RWPE1 (cell line): ENCODE measurements around the gene TUFT1.
A peak's percentile ranks its signal among the peaks of the same experiment; 100 is the strongest.

Source experiments
- CTCF ChIA-PET: fragments of 350-600 bp; sonication (Branson Sonifier 250); formaldehyde crosslinking; extraction: SDS; loops from one replicate; lab custom pipeline; 2021; lab: Yijun Ruan, JAX
- POLR2A ChIA-PET: fragments of 400-600 bp; formaldehyde crosslinking; extraction: SDS; loops from one replicate; lab custom pipeline; 2020; ENCODE audit warnings: antibody characterized with exemption; ENCODE audit not compliant: low non-redundant PET; lab: Yijun Ruan, JAX
- DNase-seq: peaks from one replicate; pipeline ENCODE4 v3.0.0; 2012; ENCODE audit warnings: low spot score
- H3K27ac ChIP-seq: fragments of 450-650 bp; 2 replicates; pipeline ENCODE4 v1.5.1; 2017
- TF ChIP-seq, protein P1 (sequence below): fragments of 450-650 bp; conservative IDR thresholded peaks from 2 replicates; pipeline ENCODE4 v1.5.1; 2017; ENCODE audit warnings: low read depth, mild to moderate bottlenecking

The TUFT1 gene

DNA sequence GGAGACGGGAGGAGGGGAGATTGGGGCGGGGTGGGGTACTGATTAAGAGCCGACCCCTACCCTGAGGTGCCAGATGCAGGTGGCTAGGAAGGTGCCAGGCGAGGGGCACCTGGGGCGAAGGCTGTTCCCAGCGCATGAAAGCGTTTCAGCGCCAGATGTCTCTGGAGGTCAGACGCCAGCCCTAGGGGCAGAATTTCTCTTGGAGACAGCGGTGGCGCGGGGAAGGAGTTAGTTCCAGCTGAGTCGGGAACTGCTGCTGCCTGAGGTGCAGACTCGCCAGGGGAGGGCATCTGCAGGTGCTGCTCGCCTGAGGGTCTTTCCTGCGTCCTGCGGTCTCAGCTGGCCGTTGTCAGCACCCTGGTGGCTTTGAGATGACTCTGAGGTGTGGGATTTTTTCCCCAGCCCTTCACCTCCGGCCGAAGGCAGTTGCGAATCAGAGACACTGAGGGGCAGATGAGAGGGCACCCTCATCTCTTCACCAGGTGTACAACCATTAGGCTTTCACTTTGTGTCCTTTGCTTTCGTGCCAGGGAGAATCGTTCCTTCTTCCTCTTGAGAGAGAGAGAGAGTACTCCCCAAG lies 28.4 kb upstream of the TUFT1 start:
- DNase-seq, result peak; percentile 33
- ChIA-PET POLR2A (no interaction called here), CTCF (no interaction called here)
- TF ChIP-seq, protein P1, sequence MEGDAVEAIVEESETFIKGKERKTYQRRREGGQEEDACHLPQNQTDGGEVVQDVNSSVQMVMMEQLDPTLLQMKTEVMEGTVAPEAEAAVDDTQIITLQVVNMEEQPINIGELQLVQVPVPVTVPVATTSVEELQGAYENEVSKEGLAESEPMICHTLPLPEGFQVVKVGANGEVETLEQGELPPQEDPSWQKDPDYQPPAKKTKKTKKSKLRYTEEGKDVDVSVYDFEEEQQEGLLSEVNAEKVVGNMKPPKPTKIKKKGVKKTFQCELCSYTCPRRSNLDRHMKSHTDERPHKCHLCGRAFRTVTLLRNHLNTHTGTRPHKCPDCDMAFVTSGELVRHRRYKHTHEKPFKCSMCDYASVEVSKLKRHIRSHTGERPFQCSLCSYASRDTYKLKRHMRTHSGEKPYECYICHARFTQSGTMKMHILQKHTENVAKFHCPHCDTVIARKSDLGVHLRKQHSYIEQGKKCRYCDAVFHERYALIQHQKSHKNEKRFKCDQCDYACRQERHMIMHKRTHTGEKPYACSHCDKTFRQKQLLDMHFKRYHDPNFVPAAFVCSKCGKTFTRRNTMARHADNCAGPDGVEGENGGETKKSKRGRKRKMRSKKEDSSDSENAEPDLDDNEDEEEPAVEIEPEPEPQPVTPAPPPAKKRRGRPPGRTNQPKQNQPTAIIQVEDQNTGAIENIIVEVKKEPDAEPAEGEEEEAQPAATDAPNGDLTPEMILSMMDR, result no peak
- peak overlapping the region; percentile 44 for H3K27ac ChIP-seq

DNA sequence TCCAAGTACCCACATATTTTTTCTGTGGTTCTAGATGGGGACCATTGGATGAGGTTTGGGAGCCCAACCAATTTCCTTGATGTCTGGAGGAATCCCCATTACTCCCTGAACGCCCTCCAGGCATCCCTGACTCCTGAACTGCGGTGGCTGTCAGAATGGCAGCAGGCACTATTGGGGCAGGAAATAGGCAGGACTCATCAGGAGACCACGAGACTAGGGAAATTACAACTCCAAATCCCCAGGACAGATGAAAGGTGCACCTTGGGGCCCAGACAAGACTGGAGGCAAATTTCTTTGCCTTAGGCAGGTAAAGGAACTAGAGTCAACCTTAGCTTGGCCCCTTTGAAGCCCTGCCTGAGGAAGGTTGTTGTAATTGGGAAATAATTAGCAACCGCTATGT lies 27.8 kb upstream of the TUFT1 start:
- CTCF ChIA-PET, result no interaction called here

DNA sequence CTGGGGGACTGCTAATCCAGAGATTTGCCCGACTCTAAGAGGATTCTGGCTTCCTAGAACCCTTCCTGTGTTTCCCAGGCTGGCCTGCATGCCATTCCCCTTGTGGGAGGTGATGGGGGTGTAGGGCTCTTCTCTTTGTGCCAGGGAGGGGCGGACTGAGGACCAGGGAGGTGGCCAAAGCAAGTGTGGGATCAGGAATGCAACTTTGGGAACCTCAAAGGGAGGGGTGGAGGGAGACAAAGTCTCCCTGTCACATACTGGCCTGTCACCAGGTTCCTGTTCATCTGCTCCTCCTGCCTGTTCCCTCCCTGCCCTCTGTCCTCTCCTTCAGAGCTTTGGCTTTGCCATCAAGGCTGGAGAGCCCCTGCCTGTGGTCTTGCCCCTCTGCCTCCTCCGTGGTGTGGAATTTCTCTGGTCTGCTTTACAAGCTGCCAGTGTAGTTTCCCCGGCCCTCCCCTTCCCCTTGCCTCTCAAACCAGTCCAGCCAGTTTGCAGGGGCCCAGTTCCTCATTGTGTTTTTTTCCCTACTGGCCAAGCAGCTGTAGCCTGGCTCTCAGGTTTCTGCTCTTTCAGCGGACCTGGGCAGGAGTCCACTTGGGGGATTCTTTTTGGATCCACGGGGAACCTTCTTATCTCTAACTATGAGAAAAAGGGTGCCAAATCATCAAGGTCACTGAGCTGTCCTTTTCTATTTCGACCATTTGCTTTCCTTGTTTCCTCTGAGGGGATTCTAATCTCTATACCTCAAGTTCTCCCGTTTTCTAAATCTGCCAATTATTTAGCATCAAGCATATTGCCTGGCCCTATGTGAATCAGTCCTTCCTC lies 27.1 kb upstream of the TUFT1 start:
- CTCF ChIA-PET, result no interaction called here
- peak; percentile 70 for DNase-seq
- no peak overlapping the region for H3K27ac ChIP-seq
- POLR2A ChIA-PET, result no interaction called here
- TF ChIP-seq, protein P1, result no peak

More for the DNA sequence above, 27.8 kb upstream of the TUFT1 start:
- TF ChIP-seq, protein P1, result no peak
- POLR2A ChIA-PET, result no interaction called here
- no peak for DNase-seq
- H3K27ac ChIP-seq, result no peak overlapping the region

DNA sequence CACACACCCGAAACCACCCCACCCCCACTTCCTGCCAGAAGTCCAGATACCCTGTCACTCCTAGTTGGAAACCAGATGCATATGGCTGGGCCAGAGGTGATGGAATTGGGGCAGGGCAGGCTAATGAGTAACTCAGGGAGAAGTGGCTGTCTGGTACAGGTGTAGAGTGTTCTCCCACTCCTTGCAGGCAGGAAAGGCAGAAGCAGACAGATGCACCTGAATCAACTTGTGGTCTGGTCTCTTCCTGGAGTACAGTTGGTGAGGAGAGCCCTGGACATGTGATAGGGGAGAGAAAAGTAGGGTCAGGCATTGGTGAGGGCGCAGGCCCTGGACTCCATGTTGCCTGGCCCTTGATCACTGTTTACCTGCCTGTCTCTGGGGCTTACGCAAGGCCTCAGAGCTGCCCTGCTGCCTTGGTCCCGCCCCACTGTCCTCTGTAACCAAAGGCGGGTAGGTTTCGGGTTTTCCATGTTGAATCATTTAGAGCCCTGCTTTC lies 26.4 kb upstream of the TUFT1 start:
- POLR2A ChIA-PET, result no interaction called here
- peak; percentile 57 for DNase-seq
- CTCF ChIA-PET, result no interaction called here
- H3K27ac ChIP-seq, result no peak overlapping the region
- TF ChIP-seq, protein P1, result no peak

DNA sequence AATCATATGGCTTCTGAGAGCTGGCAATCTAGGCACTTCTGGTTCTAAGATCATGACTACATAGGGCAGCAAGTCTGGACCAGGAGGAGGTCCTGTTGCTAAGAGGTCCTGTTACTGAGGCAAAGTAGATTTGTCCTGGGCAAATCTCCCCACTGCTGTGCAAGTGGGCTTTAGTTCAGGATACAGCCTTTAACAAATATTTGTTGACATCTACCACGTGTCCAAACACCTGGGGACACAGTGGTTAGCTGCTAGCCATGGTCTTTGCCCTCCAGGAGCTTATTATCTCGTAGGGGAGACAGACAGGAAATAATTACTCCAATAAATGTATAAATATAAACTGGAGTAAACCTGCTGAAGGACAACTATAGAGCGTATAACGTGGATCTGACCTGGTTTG lies 25.7 kb upstream of the TUFT1 start:
- no peak overlapping the region for H3K27ac ChIP-seq
- no peak for DNase-seq
- POLR2A ChIA-PET, result no interaction called here

DNA sequence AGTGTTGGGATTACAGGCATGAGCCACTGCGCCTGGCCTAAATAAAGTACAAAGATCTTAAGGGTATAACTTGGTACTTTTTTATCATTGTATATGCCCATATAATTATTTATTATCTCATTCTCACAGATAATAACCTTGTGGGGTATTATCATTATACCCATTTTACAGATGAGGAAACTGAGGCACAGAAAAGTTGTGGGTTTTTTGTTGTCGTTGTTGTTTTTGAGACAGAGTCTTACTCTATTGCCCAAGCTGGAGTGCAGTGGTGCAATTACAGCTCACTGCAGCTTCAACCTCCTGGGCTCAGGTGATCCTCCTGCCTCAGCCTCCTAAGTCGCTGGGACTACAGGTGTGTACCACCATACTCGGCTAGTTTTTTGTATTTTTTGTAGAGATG lies 24.8 kb upstream of the TUFT1 start:
- H3K27ac ChIP-seq, result no peak overlapping the region
- TF ChIP-seq, protein P1, result no peak
- DNase-seq, result no peak
- CTCF ChIA-PET, result interaction anchor here (0.5 to 1.0 kb wide), 3 partner anchors 9 to 71 kb away, joined by 3 read pairs; no protein-coding TSS in a partner anchor
- POLR2A ChIA-PET, result no interaction called here

More for the DNA sequence above, 25.7 kb upstream of the TUFT1 start:
- TF ChIP-seq, protein P1, result no peak
- CTCF ChIA-PET, result interaction anchor here (0.7 to 1.0 kb wide), 2 partner anchors 27 to 71 kb away, joined by 3 to 9 read pairs; no protein-coding TSS in a partner anchor
